ENCODE measurements around the gene BRD1. TPM values are rescaled to one million over a fixed set of nuclear protein-coding genes. Genes with fewer than 3 reads are reported as not detected.

BRD1 gene
- total and polyA plus RNA-seq, 2 experiments from 2014 or later = 12.3 to 33.8 TPM

DNA sequence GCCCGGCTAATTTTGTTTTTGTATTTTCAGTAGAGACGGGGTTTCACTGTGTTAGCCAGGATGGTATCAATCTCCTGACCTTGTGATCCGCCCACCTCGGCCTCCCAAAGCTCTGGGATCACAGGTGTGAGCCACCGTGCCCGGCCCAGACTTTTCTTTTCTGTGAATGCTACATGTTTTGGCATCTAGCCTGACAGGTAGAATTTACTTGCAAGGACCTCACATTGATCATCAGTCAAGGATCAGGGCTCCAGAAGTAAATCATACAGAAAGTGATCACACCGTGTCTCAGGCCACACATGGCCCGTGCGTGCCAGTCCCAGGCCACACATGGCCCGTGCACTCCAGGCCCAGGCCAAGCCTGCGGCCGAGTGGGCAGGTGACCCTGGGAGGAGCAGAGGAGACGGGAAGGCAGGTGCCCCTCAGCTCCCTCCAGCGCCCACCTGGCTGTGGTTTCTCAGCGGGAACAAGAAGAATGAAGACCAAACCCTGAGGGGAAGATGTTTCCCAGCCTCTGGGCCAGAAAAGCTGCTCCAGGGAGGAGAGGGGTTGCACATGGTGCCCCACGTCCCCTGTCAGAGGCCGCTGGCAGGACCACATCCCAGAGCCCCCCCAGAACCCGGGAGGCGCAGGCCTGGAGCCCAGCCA is 76.2 kb downstream of the BRD1 start:
- no peaks in the 10 kb centered on the region for H3F3A ChIP-seq (replicated peaks; ENCODE audit: low read depth)
- H3K9me3 Mint-ChIP-seq = peaks cover 24% of the 10 kb centered on the region
- TF ChIP-seq EZH2phosphoT487 (IDR thresholded peaks at IDR 0.05; ENCODE audit: unreplicated experiment) (no peak), EZH2 (IDR thresholded peaks at IDR 0.05; ENCODE audit: low read depth, unreplicated experiment) (no peak), POLR2AphosphoS5 (IDR thresholded peaks at IDR 0.05; ENCODE audit: low read depth) (no peak), ZNF331 (CRISPR knock-in tag; IDR thresholded peaks at IDR 0.05; ENCODE audit: low read depth) (no peak), NANOG (IDR thresholded peaks at IDR 0.05; ENCODE audit: borderline replicate concordance) (no peak), STAT1 (IDR thresholded peaks at IDR 0.05; ENCODE audit: unreplicated experiment) (no peak), JUNB (IDR thresholded peaks at IDR 0.05; ENCODE audit: unreplicated experiment) (no peak), ZNF114 (CRISPR knock-in tag; IDR thresholded peaks at IDR 0.05) (no peak)
- TF ChIP-seq, protein P1, sequence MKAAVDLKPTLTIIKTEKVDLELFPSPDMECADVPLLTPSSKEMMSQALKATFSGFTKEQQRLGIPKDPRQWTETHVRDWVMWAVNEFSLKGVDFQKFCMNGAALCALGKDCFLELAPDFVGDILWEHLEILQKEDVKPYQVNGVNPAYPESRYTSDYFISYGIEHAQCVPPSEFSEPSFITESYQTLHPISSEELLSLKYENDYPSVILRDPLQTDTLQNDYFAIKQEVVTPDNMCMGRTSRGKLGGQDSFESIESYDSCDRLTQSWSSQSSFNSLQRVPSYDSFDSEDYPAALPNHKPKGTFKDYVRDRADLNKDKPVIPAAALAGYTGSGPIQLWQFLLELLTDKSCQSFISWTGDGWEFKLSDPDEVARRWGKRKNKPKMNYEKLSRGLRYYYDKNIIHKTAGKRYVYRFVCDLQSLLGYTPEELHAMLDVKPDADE (IDR thresholded peaks at IDR 0.05) = no peak
- TF ChIP-seq, protein P2, sequence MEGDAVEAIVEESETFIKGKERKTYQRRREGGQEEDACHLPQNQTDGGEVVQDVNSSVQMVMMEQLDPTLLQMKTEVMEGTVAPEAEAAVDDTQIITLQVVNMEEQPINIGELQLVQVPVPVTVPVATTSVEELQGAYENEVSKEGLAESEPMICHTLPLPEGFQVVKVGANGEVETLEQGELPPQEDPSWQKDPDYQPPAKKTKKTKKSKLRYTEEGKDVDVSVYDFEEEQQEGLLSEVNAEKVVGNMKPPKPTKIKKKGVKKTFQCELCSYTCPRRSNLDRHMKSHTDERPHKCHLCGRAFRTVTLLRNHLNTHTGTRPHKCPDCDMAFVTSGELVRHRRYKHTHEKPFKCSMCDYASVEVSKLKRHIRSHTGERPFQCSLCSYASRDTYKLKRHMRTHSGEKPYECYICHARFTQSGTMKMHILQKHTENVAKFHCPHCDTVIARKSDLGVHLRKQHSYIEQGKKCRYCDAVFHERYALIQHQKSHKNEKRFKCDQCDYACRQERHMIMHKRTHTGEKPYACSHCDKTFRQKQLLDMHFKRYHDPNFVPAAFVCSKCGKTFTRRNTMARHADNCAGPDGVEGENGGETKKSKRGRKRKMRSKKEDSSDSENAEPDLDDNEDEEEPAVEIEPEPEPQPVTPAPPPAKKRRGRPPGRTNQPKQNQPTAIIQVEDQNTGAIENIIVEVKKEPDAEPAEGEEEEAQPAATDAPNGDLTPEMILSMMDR (conservative IDR thresholded peaks at IDR 0.05; ENCODE audit: low read depth in 2 of 2) = no peak
- TF ChIP-seq, protein P3, sequence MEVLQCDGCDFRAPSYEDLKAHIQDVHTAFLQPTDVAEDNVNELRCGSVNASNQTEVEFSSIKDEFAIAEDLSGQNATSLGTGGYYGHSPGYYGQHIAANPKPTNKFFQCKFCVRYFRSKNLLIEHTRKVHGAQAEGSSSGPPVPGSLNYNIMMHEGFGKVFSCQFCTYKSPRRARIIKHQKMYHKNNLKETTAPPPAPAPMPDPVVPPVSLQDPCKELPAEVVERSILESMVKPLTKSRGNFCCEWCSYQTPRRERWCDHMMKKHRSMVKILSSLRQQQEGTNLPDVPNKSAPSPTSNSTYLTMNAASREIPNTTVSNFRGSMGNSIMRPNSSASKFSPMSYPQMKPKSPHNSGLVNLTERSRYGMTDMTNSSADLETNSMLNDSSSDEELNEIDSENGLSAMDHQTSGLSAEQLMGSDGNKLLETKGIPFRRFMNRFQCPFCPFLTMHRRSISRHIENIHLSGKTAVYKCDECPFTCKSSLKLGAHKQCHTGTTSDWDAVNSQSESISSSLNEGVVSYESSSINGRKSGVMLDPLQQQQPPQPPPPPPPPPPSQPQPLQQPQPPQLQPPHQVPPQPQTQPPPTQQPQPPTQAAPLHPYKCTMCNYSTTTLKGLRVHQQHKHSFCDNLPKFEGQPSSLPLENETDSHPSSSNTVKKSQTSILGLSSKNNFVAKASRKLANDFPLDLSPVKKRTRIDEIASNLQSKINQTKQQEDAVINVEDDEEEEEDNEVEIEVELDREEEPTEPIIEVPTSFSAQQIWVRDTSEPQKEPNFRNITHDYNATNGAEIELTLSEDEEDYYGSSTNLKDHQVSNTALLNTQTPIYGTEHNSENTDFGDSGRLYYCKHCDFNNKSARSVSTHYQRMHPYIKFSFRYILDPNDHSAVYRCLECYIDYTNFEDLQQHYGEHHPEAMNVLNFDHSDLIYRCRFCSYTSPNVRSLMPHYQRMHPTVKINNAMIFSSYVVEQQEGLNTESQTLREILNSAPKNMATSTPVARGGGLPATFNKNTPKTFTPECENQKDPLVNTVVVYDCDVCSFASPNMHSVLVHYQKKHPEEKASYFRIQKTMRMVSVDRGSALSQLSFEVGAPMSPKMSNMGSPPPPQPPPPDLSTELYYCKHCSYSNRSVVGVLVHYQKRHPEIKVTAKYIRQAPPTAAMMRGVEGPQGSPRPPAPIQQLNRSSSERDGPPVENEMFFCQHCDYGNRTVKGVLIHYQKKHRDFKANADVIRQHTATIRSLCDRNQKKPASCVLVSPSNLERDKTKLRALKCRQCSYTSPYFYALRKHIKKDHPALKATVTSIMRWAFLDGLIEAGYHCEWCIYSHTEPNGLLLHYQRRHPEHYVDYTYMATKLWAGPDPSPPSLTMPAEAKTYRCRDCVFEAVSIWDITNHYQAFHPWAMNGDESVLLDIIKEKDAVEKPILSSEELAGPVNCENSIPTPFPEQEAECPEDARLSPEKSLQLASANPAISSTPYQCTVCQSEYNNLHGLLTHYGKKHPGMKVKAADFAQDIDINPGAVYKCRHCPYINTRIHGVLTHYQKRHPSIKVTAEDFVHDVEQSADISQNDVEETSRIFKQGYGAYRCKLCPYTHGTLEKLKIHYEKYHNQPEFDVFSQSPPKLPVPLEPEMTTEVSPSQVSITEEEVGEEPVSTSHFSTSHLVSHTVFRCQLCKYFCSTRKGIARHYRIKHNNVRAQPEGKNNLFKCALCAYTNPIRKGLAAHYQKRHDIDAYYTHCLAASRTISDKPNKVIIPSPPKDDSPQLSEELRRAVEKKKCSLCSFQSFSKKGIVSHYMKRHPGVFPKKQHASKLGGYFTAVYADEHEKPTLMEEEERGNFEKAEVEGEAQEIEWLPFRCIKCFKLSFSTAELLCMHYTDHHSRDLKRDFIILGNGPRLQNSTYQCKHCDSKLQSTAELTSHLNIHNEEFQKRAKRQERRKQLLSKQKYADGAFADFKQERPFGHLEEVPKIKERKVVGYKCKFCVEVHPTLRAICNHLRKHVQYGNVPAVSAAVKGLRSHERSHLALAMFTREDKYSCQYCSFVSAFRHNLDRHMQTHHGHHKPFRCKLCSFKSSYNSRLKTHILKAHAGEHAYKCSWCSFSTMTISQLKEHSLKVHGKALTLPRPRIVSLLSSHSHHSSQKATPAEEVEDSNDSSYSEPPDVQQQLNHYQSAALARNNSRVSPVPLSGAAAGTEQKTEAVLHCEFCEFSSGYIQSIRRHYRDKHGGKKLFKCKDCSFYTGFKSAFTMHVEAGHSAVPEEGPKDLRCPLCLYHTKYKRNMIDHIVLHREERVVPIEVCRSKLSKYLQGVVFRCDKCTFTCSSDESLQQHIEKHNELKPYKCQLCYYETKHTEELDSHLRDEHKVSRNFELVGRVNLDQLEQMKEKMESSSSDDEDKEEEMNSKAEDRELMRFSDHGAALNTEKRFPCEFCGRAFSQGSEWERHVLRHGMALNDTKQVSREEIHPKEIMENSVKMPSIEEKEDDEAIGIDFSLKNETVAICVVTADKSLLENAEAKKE (CRISPR knock-in tag; IDR thresholded peaks at IDR 0.05) = no peak
- TF ChIP-seq, protein P4, sequence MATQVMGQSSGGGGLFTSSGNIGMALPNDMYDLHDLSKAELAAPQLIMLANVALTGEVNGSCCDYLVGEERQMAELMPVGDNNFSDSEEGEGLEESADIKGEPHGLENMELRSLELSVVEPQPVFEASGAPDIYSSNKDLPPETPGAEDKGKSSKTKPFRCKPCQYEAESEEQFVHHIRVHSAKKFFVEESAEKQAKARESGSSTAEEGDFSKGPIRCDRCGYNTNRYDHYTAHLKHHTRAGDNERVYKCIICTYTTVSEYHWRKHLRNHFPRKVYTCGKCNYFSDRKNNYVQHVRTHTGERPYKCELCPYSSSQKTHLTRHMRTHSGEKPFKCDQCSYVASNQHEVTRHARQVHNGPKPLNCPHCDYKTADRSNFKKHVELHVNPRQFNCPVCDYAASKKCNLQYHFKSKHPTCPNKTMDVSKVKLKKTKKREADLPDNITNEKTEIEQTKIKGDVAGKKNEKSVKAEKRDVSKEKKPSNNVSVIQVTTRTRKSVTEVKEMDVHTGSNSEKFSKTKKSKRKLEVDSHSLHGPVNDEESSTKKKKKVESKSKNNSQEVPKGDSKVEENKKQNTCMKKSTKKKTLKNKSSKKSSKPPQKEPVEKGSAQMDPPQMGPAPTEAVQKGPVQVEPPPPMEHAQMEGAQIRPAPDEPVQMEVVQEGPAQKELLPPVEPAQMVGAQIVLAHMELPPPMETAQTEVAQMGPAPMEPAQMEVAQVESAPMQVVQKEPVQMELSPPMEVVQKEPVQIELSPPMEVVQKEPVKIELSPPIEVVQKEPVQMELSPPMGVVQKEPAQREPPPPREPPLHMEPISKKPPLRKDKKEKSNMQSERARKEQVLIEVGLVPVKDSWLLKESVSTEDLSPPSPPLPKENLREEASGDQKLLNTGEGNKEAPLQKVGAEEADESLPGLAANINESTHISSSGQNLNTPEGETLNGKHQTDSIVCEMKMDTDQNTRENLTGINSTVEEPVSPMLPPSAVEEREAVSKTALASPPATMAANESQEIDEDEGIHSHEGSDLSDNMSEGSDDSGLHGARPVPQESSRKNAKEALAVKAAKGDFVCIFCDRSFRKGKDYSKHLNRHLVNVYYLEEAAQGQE (IDR thresholded peaks at IDR 0.05; ENCODE audit: unreplicated experiment) = no peak
- no peaks in the 10 kb centered on the region for H3K9me2 ChIP-seq (ENCODE audit: insufficient read depth)
- no peaks in the 10 kb centered on the region for H3K4me1 ChIP-seq (ENCODE audit: insufficient read depth)
- H3K36me3 ChIP-seq (ENCODE audit: insufficient read depth) = no peaks in the 10 kb centered on the region
- no peak overlapping the region for H3K27ac Mint-ChIP-seq
- no peak overlapping the region for H3K27ac ChIP-seq (ENCODE audit: low read depth)
- no peak overlapping the region for H3K4me3 ChIP-seq
- no peaks in the 10 kb centered on the region for H3K27me3 ChIP-seq (ENCODE audit: insufficient read depth)
- H4K20me1 ChIP-seq (replicated peaks; ENCODE audit: insufficient read depth) = no peaks in the 10 kb centered on the region
- no peak overlapping the region for H3K4me3 Mint-ChIP-seq
- no peak for ATAC-seq
- DNase-seq (ENCODE audit: low spot score) = no peak
- H3K4me1 Mint-ChIP-seq = no peaks in the 10 kb centered on the region
- H2AFZ ChIP-seq = no peak overlapping the region
- H3K79me2 ChIP-seq (replicated peaks; ENCODE audit: insufficient read depth) = no peaks in the 10 kb centered on the region
- no peak overlapping the region for H3K4me2 ChIP-seq
- H3K27me3 Mint-ChIP-seq (ENCODE audit: insufficient read depth, low read depth, poor library complexity) = peaks cover 2% of the 10 kb centered on the region
- H3K36me3 Mint-ChIP-seq (ENCODE audit: low read depth) = peaks cover 3% of the 10 kb centered on the region; the same call in 2 of the 3 replicates

All from GM23338 (cell line).